ENCODE data around the gene CST4. TPM values are rescaled to one million over a fixed set of nuclear protein-coding genes. Genes with fewer than 3 reads are reported as not detected.
"Not testable (repeated sequence)": the region's sequence is repeated elsewhere in the genome, so short reads cannot be mapped to it uniquely, and the experiment has no call there.

CST4 gene
- total and polyA plus RNA-seq, 2 donors from 2014 or later = not detected

GRCh38 chr20:23666698-23667097 is 22.1 kb downstream of the CST4 start:
- H3K27me3 ChIP-seq (ENCODE audit: control insufficient read depth, insufficient read depth, low read length) = no peaks in the 10 kb centered on the region
- no peak overlapping the region for H3K4me3 ChIP-seq (ENCODE audit: low read length in 3 of 3)
- TF ChIP-seq CTCF (IDR thresholded peaks at IDR 0.05; ENCODE audit: borderline replicate concordance, extremely low read depth, insufficient read depth) = no peak
- no peak for FAIRE-seq
- no peaks in the 10 kb centered on the region for H3K36me3 ChIP-seq (ENCODE audit: control insufficient read depth in 2 of 3, insufficient read depth in 3 of 3, low read length in 3 of 3)
- no peaks in the 10 kb centered on the region for H3K4me1 ChIP-seq (ENCODE audit: control insufficient read depth in 2 of 3, insufficient read depth in 2 of 3, low read depth in 1 of 3, low read length in 3 of 3)
- H3K9me3 ChIP-seq (ENCODE audit: control insufficient read depth in 2 of 3, insufficient read depth in 1 of 3, low read length in 3 of 3) = no peaks in the 10 kb centered on the region
- intact Hi-C loops (cut with DNase I) = no loop called here
- DNase-seq = no peak
- no peak overlapping the region for H3K27ac ChIP-seq (ENCODE audit: low read depth in 2 of 2, low read length in 2 of 2)
- no peak overlapping the region for H3K9ac ChIP-seq (ENCODE audit: low read length in 3 of 3)

GRCh38 chr20:23666189-23666588 is 22.6 kb downstream of the CST4 start:
- intact Hi-C loops (cut with DNase I) = no loop called here

GRCh38 chr20:23664954-23665353 is 23.9 kb downstream of the CST4 start:
- Histone ChIP-seq H3K27ac (ENCODE audit: low read depth in 2 of 2, low read length in 2 of 2) (no peak overlapping the region), H3K27me3 (ENCODE audit: control insufficient read depth, insufficient read depth, low read length) (no peaks in the 10 kb centered on the region), H3K9ac (ENCODE audit: low read length in 3 of 3) (no peak overlapping the region), H3K4me1 (ENCODE audit: control insufficient read depth in 2 of 3, insufficient read depth in 2 of 3, low read depth in 1 of 3, low read length in 3 of 3) (peaks cover 0 to under 1% (median 0%) of the 10 kb centered on the region in 3 donors), H3K36me3 (ENCODE audit: control insufficient read depth in 2 of 3, insufficient read depth in 3 of 3, low read length in 3 of 3) (peaks cover 0 to under 1% (median 0%) of the 10 kb centered on the region in 3 donors), H3K9me3 (ENCODE audit: control insufficient read depth in 2 of 3, insufficient read depth in 1 of 3, low read length in 3 of 3) (peaks cover 0 to under 1% (median 0%) of the 10 kb centered on the region in 3 donors), H3K4me3 (ENCODE audit: low read length in 3 of 3) (no peak overlapping the region)
- no peak for TF ChIP-seq CTCF (IDR thresholded peaks at IDR 0.05; ENCODE audit: borderline replicate concordance, extremely low read depth, insufficient read depth)
- DNase-seq (no peak), FAIRE-seq (no peak)
- intact Hi-C loops (cut with DNase I) = no loop called here

More at GRCh38 chr20:23666189-23666588, 22.6 kb downstream of the CST4 start:
- TF ChIP-seq CTCF (IDR thresholded peaks at IDR 0.05; ENCODE audit: borderline replicate concordance, extremely low read depth, insufficient read depth) = no peak
- Histone ChIP-seq H3K27me3 (ENCODE audit: control insufficient read depth, insufficient read depth, low read length) (no peaks in the 10 kb centered on the region), H3K9ac (ENCODE audit: low read length in 3 of 3) (no peak overlapping the region), H3K36me3 (ENCODE audit: control insufficient read depth in 2 of 3, insufficient read depth in 3 of 3, low read length in 3 of 3) (no peaks in the 10 kb centered on the region), H3K4me1 (ENCODE audit: control insufficient read depth in 2 of 3, insufficient read depth in 2 of 3, low read depth in 1 of 3, low read length in 3 of 3) (no peaks in the 10 kb centered on the region), H3K4me3 (ENCODE audit: low read length in 3 of 3) (no peak overlapping the region), H3K9me3 (ENCODE audit: control insufficient read depth in 2 of 3, insufficient read depth in 1 of 3, low read length in 3 of 3) (no peaks in the 10 kb centered on the region), H3K27ac (ENCODE audit: low read depth in 2 of 2, low read length in 2 of 2) (no peak overlapping the region)
- FAIRE-seq (no peak), DNase-seq (no peak)

GRCh38 chr20:23664046-23664445 is 24.8 kb downstream of the CST4 start:
- H3K27ac ChIP-seq (ENCODE audit: low read depth in 2 of 2, low read length in 2 of 2); H3K9ac ChIP-seq (ENCODE audit: low read length in 3 of 3); intact Hi-C loops (cut with DNase I); H3K4me3 ChIP-seq (ENCODE audit: low read length in 3 of 3); H3K9me3 ChIP-seq (ENCODE audit: control insufficient read depth in 2 of 3, insufficient read depth in 1 of 3, low read length in 3 of 3); H3K4me1 ChIP-seq (ENCODE audit: control insufficient read depth in 2 of 3, insufficient read depth in 2 of 3, low read depth in 1 of 3, low read length in 3 of 3); FAIRE-seq; DNase-seq; H3K36me3 ChIP-seq (ENCODE audit: control insufficient read depth in 2 of 3, insufficient read depth in 3 of 3, low read length in 3 of 3); H3K27me3 ChIP-seq (ENCODE audit: control insufficient read depth, insufficient read depth, low read length): not testable (repeated sequence)
